HepG2 (cell line): Measurements from ENCODE around the gene TACC2. TPM values are rescaled to one million over a fixed set of nuclear protein-coding genes. Genes with fewer than 3 reads are reported as not detected.

Experiments
- ATAC-seq: fragments of 200-7000 bp; cut with Tn5 transposase; 3 replicates; pipeline ENCODE4 v1.9.1; 2020; ENCODE audit warnings: mild to moderate bottlenecking, moderate library complexity
- BruUV-seq: library from RNA; stranded (reverse); fragments of 400-500 nt; replicated peaks from 2 replicates; lab custom pipeline; 2021; lab: Mats Ljungman, UMichigan
- CTCF ChIA-PET: fragments of 300-600 bp; formaldehyde crosslinking; extraction: SDS; loops from one replicate; lab custom pipeline; 2021; ENCODE audit warnings: low total read pairs, inconsistent platforms, low intra/inter-chr PET ratio; lab: Yijun Ruan, JAX
- POLR2A ChIA-PET: fragments of 350-600 bp; sonication (Branson Sonifier 250); formaldehyde crosslinking; loops from one replicate; lab custom pipeline; 2020; ENCODE audit warnings: antibody characterized with exemption, inconsistent platforms; lab: Yijun Ruan, JAX
- DNase-seq: peaks from one replicate; pipeline ENCODE4 v3.0.0-alpha.2; 2015; ENCODE audit warnings: low spot score
- FAIRE-seq: peaks from 3 replicates; lab custom pipeline; 2011; peaks lifted over from hg19 to GRCh38; lab: Jason Lieb, UNC
- H2AFZ ChIP-seq: one replicate; pipeline ENCODE4 v1.6.1; 2011; ENCODE audit warnings: low read length, inconsistent platforms
- H3K27ac ChIP-seq: fragments of 300-600 bp; 3 replicates; pipeline ENCODE4 v1.8.0; 2011; ENCODE audit warnings: mixed run types, mild to moderate bottlenecking, mixed read lengths, low read length, inconsistent platforms; ENCODE audit not compliant: insufficient read depth; ENCODE audit errors: extremely low read length
- H3K27me3 ChIP-seq, 2 experiments: fragments of 200-600 bp in 1 of 2; 2 replicates in 1 of 2; 3 replicates in 1 of 2; pipeline versions ENCODE4 v1.6.0 to v1.8.0; 2011; ENCODE audit warnings: low read length in 2 of 2, mild to moderate bottlenecking in 2 of 2, moderate library complexity in 2 of 2, inconsistent platforms in 1 of 2; ENCODE audit not compliant: insufficient read depth in 2 of 2, control insufficient read depth in 1 of 2
- H3K36me3 ChIP-seq, 2 experiments: fragments of 200-600 bp in 1 of 2; replicated peaks in 1 of 2; 2 replicates in 1 of 2; 3 replicates in 1 of 2; pipeline versions ENCODE4 v1.5.1 to v1.8.0; 2011; ENCODE audit warnings: low read length in 2 of 2, inconsistent platforms in 1 of 2; ENCODE audit not compliant: insufficient read depth in 2 of 2, control insufficient read depth in 1 of 2
- H3K4me1 ChIP-seq: 2 replicates; pipeline ENCODE4 v1.5.1; 2012; ENCODE audit warnings: low read length, inconsistent platforms; ENCODE audit not compliant: insufficient read depth
- H3K4me2 ChIP-seq: 2 replicates; pipeline ENCODE4 v1.6.0; 2011; ENCODE audit warnings: low read depth, low read length, inconsistent platforms
- H3K4me3 ChIP-seq, 3 experiments: fragments of 200-600 bp in 1 of 3; sonication (generic), shearing (Covaris generic) in 1 of 3; replicated peaks in 1 of 3; 2 replicates each; pipeline ENCODE4 v1.5.1; 2011 to 2016; ENCODE audit warnings: low read length in 3 of 3, inconsistent platforms in 2 of 3, low read depth in 2 of 3, mild to moderate bottlenecking in 2 of 3, control low read depth in 1 of 3, mixed read lengths in 1 of 3; ENCODE audit not compliant: insufficient read depth in 1 of 3
- H3K79me2 ChIP-seq: one replicate; pipeline ENCODE4 v1.6.1; 2011; ENCODE audit warnings: low read length, inconsistent platforms; ENCODE audit not compliant: insufficient read depth
- H3K9ac ChIP-seq: 2 replicates; pipeline ENCODE4 v1.6.0; 2011; ENCODE audit warnings: mild to moderate bottlenecking, low read depth, low read length, inconsistent platforms; ENCODE audit not compliant: insufficient read depth
- H3K9me3 ChIP-seq: 2 replicates; pipeline ENCODE4 v1.5.1; 2012; ENCODE audit warnings: mild to moderate bottlenecking, low read length
- H4K20me1 ChIP-seq: 2 replicates; pipeline ENCODE4 v1.6.0; 2011; ENCODE audit warnings: inconsistent platforms, mild to moderate bottlenecking, low read length, moderate library complexity; ENCODE audit not compliant: insufficient read depth
- CEBPB ChIP-seq: IDR thresholded peaks from 2 replicates; pipeline ENCODE4 v1.6.1; 2011; ENCODE audit warnings: low read depth, low read length, improper control_type of control experiment, borderline replicate concordance
- SAP130 ChIP-seq: IDR thresholded peaks from 2 replicates; pipeline ENCODE4 v1.6.1; 2016; ENCODE audit warnings: low read depth
- ZNF12 ChIP-seq: sonication (generic); formaldehyde crosslinking; IDR thresholded peaks from 2 replicates; pipeline ENCODE4 v1.5.0; 2020; ENCODE audit warnings: missing genetic modification reagents
- WGBS: methylation state at CpG from one replicate; pipeline ENCODE4 v1.1.6; 2017; ENCODE audit warnings: low lambda C conversion rate; 5-methylcytosine and 5-hydroxymethylcytosine counted together
- in situ Hi-C: cut with HindIII; loops from 2 replicates; pipeline ENCODE4 v1.10.0; 2017; ENCODE audit warnings: low pct_unique_long_range_greater_than_20kb; ENCODE audit not compliant: extremely low pct_ligation_motif_present
- intact Hi-C: fragments of 100-400 bp; cut with micrococcal nuclease; formaldehyde crosslinking; loops from one replicate; pipeline ENCODE4 v1.10.0; 2022; ENCODE audit not compliant: unreplicated experiment
- polyA plus RNA-seq, 8 experiments: library from polyadenylated mRNA; depleted of rRNA in 3 of 8; stranded (reverse) in 7 of 8; unstranded in 1 of 8; fragments of >200 nt; fragmentation: Illumina TruSeq in 4 of 8; extraction: Trizol in 4 of 8; gene quantifications; 2 replicates each; pipeline versions ENCODE4 v1.2.1 to v1.2.3, GENCODE V29; 2011 to 2016; ENCODE audit warnings: low read depth in 4 of 8, missing spikeins in 1 of 8, mixed read lengths in 1 of 8; ENCODE audit not compliant: insufficient read depth in 1 of 8
- total RNA-seq, 5 experiments: library from RNA; depleted of rRNA; stranded (reverse); fragments of >200 nt; fragmentation: Illumina TruSeq; extraction: Trizol; gene quantifications; 2 replicates each; pipeline ENCODE4 v1.2.3, GENCODE V29; 2016; ENCODE audit warnings: low read depth in 1 of 5
- TF ChIP-seq, protein P1 (sequence below): sonication (generic); formaldehyde crosslinking; IDR thresholded peaks from 2 replicates; pipeline ENCODE4 v1.4.0; 2020; ENCODE audit warnings: missing genetic modification reagents

TACC2 gene
- total and polyA plus RNA-seq, 2 of the 13 experiments (the other 11 are each of a cell fraction or from before 2014, with no cell fraction given) = 11.8 to 16.0 TPM

DNA sequence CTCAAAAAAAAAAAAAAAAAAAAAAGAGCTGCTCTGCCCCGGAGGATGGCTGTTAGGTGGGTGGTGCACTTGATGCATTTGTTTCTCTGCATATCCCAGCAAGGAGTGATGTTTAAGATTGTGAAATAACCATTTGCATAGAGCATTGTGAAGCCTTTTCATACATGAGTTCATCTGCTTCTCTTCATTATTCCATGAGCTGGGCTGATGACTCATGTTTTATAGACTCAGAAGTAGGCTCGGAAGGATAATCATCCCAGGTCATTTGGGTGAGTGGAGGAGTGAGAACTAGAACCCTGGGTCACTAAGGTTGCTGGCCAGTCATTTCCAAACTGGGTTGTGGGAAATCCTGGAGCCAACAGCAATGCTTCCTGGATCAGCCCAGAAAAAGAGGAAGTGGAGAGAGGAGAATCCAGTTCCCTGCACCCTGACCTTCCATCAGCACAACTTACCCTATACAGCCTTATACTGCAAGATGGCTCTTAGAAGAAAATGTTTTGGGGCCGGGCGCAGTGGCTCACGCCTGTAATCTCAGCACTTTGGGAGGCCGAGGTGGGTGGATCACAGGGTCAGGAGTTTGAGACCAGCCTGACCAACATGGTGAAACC is 45.3 kb downstream of the TACC2 start:
- H3K27ac ChIP-seq = no peak overlapping the region
- no peak for DNase-seq
- in situ Hi-C loops = no loop called here
- H3K27me3 ChIP-seq = no peaks in the 10 kb centered on the region; a peak in 1 of 5 replicates
- TF ChIP-seq SAP130 (CRISPR knock-in tag) = no peak
- TF ChIP-seq ZNF12 (CRISPR knock-in tag) = peak; percentile 42; the same call in 1 of the 2 replicates
- TF ChIP-seq, protein P1, sequence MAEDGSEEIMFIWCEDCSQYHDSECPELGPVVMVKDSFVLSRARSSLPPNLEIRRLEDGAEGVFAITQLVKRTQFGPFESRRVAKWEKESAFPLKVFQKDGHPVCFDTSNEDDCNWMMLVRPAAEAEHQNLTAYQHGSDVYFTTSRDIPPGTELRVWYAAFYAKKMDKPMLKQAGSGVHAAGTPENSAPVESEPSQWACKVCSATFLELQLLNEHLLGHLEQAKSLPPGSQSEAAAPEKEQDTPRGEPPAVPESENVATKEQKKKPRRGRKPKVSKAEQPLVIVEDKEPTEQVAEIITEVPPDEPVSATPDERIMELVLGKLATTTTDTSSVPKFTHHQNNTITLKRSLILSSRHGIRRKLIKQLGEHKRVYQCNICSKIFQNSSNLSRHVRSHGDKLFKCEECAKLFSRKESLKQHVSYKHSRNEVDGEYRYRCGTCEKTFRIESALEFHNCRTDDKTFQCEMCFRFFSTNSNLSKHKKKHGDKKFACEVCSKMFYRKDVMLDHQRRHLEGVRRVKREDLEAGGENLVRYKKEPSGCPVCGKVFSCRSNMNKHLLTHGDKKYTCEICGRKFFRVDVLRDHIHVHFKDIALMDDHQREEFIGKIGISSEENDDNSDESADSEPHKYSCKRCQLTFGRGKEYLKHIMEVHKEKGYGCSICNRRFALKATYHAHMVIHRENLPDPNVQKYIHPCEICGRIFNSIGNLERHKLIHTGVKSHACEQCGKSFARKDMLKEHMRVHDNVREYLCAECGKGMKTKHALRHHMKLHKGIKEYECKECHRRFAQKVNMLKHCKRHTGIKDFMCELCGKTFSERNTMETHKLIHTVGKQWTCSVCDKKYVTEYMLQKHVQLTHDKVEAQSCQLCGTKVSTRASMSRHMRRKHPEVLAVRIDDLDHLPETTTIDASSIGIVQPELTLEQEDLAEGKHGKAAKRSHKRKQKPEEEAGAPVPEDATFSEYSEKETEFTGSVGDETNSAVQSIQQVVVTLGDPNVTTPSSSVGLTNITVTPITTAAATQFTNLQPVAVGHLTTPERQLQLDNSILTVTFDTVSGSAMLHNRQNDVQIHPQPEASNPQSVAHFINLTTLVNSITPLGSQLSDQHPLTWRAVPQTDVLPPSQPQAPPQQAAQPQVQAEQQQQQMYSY (CRISPR knock-in tag) = peak; percentile 64; the same call in 1 of the 2 replicates
- TF ChIP-seq CEBPB = peak; percentile 31; the same call in 1 of the 2 replicates
- TF ChIP-seq, all 625 proteins: peak for 3
- WGBS = 79% methylated on average over 6 of the region's 6 CpGs
- Histone ChIP-seq H3K9ac (no peak overlapping the region), H3K4me1 (peaks cover 41% of the 10 kb centered on the region), H3K79me2 (no peaks in the 10 kb centered on the region), H3K36me3 (no peaks in the 10 kb centered on the region), H3K4me3 (no peak overlapping the region), H2AFZ (no peak overlapping the region), H3K9me3 (no peaks in the 10 kb centered on the region), H3K4me2 (no peak overlapping the region), H4K20me1 (no peaks in the 10 kb centered on the region)
- intact Hi-C loops = no loop called here
- FAIRE-seq = no peak
- BruUV-seq = no TSS peak
- no peak for ATAC-seq
- CTCF ChIA-PET = no interaction called here
- POLR2A ChIA-PET = interaction anchor here (1.1 to 1.7 kb wide), 2 partner anchors 79 to 107 kb away, joined by 3 to 4 read pairs; partner anchors contain the start of gene ATE1
